GM20431 (cell line): ENCODE data around the gene ARID3C.

Experiments
- in situ Hi-C: fragments of 300-500 bp; cut with MseI, MboI; formaldehyde crosslinking; loops from one replicate; pipeline ENCODE4 v1.15.0; 2020; ENCODE audit warnings: low sequenced_read_pairs; ENCODE audit not compliant: unreplicated experiment

The ARID3C gene

GRCh38 chr9:34580358-34580757 lies 48.5 kb downstream of the ARID3C start:
- in situ Hi-C loops = no loop called here

- in situ Hi-C loops = no loop called here
Measured at GRCh38 chr9:34579808-34580163, 49.1 kb downstream of the ARID3C start.

GRCh38 chr9:34579104-34579807 lies 49.6 kb downstream of the ARID3C start:
- in situ Hi-C loops = no loop called here

DNA sequence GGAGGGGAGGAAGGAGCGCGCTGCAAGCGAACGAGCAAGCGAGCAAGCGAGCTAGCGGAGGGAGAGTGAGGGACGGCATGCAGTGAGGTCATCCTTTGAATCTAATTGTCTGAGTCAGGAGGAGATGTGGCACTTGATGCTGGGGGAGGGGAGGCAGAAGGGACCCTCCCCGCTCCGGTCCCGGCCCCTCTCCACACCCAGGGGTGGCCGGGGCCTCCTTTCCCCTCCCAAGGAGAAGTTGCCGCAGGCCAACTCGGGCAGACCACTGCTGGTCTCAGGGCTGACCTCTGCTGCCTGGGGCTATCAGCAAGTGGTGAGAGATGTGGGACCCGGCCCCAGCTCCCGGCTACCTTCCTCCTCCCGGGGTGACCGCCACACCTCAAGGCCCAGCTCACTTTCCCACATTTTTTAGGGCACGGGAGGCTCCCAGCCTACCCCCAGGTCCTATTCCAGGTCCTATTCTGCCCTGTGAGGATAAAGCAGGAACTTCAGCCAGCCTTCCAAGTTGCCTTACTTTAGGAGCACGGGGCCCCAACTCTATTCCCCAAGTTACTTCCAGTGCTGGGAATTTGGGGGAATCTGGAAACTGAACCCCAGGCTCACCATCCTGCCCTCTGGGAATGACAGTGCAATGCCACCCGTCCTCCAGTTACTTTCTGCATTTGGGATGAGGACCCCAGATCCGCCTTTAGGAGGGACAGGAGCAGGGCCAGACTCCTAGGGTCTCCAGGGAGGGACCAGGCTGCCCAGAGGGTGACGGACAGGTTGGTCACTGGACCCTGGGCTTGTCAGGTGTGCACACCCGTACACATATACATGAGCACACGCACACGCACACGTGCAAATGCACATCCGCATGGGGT lies 50.4 kb downstream of the ARID3C start:
- in situ Hi-C loops = no loop called here

- in situ Hi-C loops = no loop called here
Measured at GRCh38 chr9:34577400-34578240, 51.2 kb downstream of the ARID3C start.

DNA sequence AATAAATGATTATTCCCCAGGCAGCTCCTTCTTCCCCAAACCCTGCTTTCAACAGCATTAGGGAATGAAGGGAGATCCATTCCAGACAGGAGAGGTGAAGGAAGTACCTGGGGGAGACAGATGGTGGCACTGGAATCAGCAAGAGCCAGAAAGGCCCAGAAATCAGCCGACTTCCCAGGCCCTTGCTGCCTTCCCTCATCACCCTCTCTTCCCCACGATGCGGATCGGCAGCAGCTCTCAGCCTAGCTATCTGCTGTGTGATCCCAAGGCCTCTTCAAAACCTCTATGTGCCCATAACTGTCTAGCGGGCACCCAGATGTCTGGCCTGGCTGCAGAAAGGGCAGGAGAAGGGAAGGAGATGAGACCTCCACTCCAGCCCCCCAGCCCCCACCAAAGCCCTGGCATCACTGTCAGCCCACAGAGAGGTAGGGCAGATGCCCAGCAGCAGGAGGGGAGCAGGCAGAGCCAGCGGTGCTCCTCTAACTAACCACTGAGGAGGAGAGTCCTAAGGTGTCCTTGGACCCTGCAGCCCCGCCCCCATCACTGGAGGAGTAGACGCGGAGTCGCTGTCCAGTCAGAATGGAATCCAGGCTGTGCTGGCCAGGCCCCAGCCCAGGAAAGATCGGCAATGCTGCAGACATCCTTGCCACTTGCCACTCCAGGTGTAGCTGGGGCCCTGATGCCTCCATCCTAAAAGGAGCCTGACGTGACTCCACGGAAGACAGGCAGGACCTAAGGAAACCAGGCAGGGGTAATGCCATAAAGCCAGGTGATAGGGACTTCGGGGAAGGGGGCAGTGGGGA lies 52.1 kb downstream of the ARID3C start:
- in situ Hi-C loops = no loop called here

DNA sequence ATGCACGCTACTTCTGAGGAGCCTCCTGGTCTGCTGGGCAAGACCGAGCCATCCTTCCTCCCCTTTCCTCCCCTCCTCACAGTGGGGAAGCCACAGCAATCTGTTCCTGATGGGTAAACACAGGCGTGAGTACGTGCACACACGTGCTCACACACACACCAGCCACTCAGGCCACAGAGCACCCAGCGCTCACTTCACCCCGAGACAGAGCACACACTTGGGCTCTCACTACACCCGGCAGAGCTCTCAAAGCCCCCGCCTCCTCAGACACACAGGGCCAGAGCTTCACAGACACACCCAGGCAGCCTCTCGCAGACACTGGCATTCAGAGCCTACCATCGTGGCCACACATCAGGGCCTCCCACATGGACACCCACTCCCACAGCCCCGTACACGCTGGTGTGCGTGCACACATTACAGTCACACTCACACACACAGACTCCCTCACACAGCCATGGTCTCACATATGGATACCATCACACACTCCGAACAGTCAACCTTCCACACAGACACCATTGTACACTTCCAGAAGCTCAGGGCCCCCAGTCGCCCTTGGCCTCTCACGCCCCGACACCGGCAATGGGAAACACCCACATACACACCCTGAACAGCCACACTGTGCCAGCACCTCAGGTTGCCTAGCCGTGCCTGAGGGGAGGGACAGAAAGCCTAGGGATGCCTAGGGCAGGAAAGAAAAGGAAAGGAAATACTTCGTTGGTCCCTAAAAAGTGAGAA lies 52.8 kb downstream of the ARID3C start:
- in situ Hi-C loops = no loop called here

GRCh38 chr9:34575241-34575640 lies 53.6 kb downstream of the ARID3C start:
- in situ Hi-C loops = no loop called here

DNA sequence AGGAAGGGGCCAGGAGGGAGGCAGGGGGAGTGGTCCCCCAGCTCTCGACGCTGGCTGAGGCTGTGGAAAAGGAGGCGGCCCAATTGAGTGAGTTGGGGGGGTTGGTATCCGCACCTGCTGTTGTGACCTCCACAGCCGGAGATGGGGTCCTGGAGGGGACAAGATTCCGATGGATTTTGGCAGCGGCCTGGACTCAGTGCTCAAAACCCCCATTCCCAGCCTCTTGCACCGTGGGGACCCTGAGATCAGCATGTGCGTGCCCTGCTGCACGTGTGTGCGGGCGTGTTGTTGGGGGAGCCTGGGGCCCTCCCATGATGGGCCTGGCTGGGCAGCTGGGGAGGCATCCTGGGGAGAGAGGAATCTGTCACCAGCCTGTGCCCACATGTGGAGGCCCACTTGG lies 54.3 kb downstream of the ARID3C start:
- in situ Hi-C loops = no loop called here

GRCh38 chr9:34573599-34574325 lies 55.1 kb downstream of the ARID3C start:
- in situ Hi-C loops = no loop called here

DNA sequence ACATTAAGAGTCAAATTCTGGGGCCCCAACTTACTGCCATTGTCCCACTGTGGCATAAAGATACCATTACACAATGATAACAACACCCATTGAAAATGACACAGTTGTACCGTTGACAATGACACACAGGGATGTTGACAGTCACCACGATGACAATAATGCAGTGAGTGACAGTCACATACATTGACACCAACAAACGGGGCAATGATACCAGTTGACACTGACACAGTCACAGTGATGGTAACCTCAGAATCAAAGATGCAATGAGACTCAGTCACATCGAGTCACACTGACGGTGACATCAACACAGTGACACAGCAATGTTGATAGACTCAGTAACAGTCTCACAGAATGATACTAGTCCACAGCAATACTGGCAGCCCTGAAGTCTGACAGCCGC lies 56.2 kb downstream of the ARID3C start:
- in situ Hi-C loops = no loop called here

DNA sequence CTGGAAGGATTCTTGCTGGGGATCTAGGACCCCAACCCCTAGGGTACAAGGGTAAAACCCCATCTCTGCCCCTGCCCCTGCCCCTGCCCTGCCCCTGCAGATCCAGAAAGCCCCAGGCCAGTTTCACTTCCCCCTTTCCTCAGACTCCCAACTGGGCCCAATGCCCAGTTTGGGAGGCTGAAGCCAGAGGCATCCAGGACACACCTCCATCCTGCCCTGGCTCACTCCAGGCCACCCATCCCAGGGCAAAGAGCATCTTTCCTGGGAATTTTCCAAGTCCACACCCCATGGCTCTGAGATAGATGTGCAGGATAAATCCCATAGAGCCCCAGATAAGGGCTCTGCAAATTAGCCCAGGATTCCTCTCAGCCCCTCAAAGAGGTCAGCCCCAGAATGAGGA lies 56.8 kb downstream of the ARID3C start:
- in situ Hi-C loops = no loop called here

DNA sequence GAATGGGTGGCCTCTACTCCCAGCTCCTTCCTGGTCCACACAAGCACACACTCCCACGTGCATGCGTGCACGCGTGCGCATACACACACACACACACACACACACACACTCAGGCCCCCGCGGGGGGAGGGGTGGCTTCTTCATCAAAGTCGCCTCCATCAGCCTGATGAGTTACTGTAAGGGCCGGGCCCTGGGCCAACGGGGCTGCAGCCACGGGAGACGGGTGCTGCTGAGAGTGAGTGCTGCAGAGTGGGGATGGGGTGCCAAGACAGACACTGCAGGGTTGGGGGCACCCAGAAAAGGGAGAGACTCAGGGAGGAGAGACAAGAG lies 57.4 kb downstream of the ARID3C start:
- in situ Hi-C loops = no loop called here
